ENCODE results near the gene ITGB7.
A peak's percentile ranks its signal among the peaks of the same experiment; 100 is the strongest.
"Not testable (repeated sequence)": the region's sequence is repeated elsewhere in the genome, so short reads cannot be mapped to it uniquely, and the experiment has no call there.

The ITGB7 gene

GRCh38 chr12:53218551-53219291 lies 11.7 kb upstream of the ITGB7 start:
- no peak for DNase-seq (ENCODE audit: low read depth in 2 of 2)

- DNase-seq (ENCODE audit: low read depth in 2 of 2): no peak
Measured at GRCh38 chr12:53217931-53218307, 10.9 kb upstream of the ITGB7 start.

GRCh38 chr12:53217051-53217930 lies 10.2 kb upstream of the ITGB7 start:
- peak in 1 of 2 donors; percentile 59 for DNase-seq (ENCODE audit: low read depth in 2 of 2)

- no peak for DNase-seq (ENCODE audit: low read depth in 2 of 2)
Measured at GRCh38 chr12:53215497-53215896, 8.4 kb upstream of the ITGB7 start.

- DNase-seq (ENCODE audit: low read depth in 2 of 2): no peak
Measured at GRCh38 chr12:53214687-53215455, 7.8 kb upstream of the ITGB7 start.

GRCh38 chr12:53214221-53214620 lies 7.2 kb upstream of the ITGB7 start:
- DNase-seq (ENCODE audit: low read depth in 2 of 2): no peak

GRCh38 chr12:53213348-53213747 lies 6.3 kb upstream of the ITGB7 start:
- peak; percentile 65 to 73 for DNase-seq (ENCODE audit: low read depth in 2 of 2)

GRCh38 chr12:53212931-53213330 lies 5.9 kb upstream of the ITGB7 start:
- no peak for DNase-seq (ENCODE audit: low read depth in 2 of 2)

GRCh38 chr12:53211476-53212381 lies 4.7 kb upstream of the ITGB7 start:
- DNase-seq (ENCODE audit: low read depth in 2 of 2): no peak

- DNase-seq (ENCODE audit: low read depth in 2 of 2): no peak
Measured at GRCh38 chr12:53210843-53211242, 3.8 kb upstream of the ITGB7 start.

GRCh38 chr12:53208877-53209463 lies 1.9 kb upstream of the ITGB7 start:
- no peak for DNase-seq (ENCODE audit: low read depth in 2 of 2)

- no peak for DNase-seq (ENCODE audit: low read depth in 2 of 2)
Measured at GRCh38 chr12:53208435-53208834, 1.4 kb upstream of the ITGB7 start.

- peak in 1 of 2 donors; percentile 50 for DNase-seq (ENCODE audit: low read depth in 2 of 2)
Measured at GRCh38 chr12:53205747-53206419, 1.2 kb downstream of the ITGB7 start.

- DNase-seq (ENCODE audit: low read depth in 2 of 2): no peak
Measured at GRCh38 chr12:53204351-53204750, 2.7 kb downstream of the ITGB7 start.

GRCh38 chr12:53202316-53202715 lies 4.7 kb downstream of the ITGB7 start:
- DNase-seq (ENCODE audit: low read depth in 2 of 2): not testable (repeated sequence)

- DNase-seq (ENCODE audit: low read depth in 2 of 2): no peak
Measured at GRCh38 chr12:53201639-53202038, 5.4 kb downstream of the ITGB7 start.

GRCh38 chr12:53201177-53201541 lies 5.9 kb downstream of the ITGB7 start:
- no peak for DNase-seq (ENCODE audit: low read depth in 2 of 2)

- DNase-seq (ENCODE audit: low read depth in 2 of 2): no peak
Measured at GRCh38 chr12:53200458-53201176, 6.4 kb downstream of the ITGB7 start.

GRCh38 chr12:53200107-53200457 lies 7.0 kb downstream of the ITGB7 start:
- DNase-seq (ENCODE audit: low read depth in 2 of 2): no peak

- DNase-seq (ENCODE audit: low read depth in 2 of 2): no peak
Measured at GRCh38 chr12:53199700-53200099, 7.4 kb downstream of the ITGB7 start.

Data from stimulated activated CD8-positive, alpha-beta memory T cell treated with anti-CD3 and anti-CD28 coated beads, Interleukin-7, amount 100 ng/mL, for 4 hours (primary cell).